Subcutaneous adipose tissue (tissue), 4 donors: ENCODE measurements around the gene KLF15. TPM values are rescaled to one million over a fixed set of nuclear protein-coding genes. Genes with fewer than 3 reads are reported as not detected.

ENCODE experiments used
- total RNA-seq, 4 donors: library from RNA; depleted of rRNA; stranded (reverse); fragments of >200 nt; gene quantifications; one replicate each; pipeline ENCODE4 v1.1.0, GENCODE V29; 2016
- TF ChIP-seq, protein P1 (sequence below): fragments of 450-650 bp; IDR thresholded peaks from one replicate; pipeline ENCODE4 v1.5.1; 2016; ENCODE audit warnings: low read depth, mild to moderate bottlenecking, control low read depth, antibody characterized with exemption, moderate library complexity

The KLF15 gene
- total RNA-seq, 4 donors from 2014 or later: 51.3 to 147 (median 73.0) TPM

DNA sequence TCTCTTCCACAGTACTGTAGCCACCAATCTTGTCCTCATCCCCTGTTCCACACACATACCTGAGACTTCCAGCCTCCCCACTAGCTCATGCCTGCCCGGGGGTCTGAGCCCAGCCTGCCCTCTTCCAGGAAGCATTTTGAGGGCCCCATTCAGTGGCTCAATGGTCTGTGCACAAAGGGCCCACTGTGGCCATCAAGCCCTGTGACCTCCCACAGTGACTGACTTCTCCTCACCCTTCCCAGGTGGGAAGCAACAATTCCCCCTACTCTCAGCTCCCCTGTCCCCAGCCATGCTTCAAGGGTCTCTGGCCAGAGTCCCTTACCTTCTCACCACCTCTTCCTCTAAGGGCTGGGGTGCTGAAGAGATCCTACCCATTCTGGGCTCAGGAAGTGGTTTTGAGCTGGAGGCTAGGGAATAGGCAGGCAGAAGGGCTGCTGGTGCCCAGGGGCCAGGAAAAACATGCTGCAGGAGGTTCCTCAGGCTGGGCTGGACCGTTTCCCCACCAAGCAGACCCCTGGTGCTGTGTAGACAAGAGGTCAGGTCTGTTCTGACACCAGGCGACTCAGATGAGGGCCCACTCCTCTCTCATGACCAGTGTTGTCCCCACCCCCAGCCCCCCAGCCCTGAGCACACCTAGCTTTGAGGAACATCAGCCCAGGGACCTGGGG, 3.0 kb upstream of the KLF15 start:
- TF ChIP-seq, protein P1, sequence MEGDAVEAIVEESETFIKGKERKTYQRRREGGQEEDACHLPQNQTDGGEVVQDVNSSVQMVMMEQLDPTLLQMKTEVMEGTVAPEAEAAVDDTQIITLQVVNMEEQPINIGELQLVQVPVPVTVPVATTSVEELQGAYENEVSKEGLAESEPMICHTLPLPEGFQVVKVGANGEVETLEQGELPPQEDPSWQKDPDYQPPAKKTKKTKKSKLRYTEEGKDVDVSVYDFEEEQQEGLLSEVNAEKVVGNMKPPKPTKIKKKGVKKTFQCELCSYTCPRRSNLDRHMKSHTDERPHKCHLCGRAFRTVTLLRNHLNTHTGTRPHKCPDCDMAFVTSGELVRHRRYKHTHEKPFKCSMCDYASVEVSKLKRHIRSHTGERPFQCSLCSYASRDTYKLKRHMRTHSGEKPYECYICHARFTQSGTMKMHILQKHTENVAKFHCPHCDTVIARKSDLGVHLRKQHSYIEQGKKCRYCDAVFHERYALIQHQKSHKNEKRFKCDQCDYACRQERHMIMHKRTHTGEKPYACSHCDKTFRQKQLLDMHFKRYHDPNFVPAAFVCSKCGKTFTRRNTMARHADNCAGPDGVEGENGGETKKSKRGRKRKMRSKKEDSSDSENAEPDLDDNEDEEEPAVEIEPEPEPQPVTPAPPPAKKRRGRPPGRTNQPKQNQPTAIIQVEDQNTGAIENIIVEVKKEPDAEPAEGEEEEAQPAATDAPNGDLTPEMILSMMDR: no peak

DNA sequence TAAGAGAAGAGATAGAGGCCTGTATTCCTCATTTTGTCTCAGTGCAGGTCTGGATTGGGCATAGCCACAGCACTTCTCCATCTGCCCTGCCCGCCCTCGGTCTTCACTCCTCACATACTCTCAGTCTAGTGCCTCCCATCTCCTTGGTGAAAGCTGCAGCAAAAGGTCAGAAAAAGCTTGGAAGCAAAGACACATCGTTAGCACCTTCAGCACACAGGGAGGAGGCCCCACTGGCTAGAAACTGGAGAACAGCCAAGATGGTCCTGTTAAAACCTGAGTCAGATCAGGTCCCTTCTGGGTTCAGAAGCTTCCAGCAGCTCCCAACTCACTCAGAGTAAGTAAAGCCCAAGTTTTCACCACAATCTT, 1.6 kb upstream of the KLF15 start:
- TF ChIP-seq, protein P1: no peak

DNA sequence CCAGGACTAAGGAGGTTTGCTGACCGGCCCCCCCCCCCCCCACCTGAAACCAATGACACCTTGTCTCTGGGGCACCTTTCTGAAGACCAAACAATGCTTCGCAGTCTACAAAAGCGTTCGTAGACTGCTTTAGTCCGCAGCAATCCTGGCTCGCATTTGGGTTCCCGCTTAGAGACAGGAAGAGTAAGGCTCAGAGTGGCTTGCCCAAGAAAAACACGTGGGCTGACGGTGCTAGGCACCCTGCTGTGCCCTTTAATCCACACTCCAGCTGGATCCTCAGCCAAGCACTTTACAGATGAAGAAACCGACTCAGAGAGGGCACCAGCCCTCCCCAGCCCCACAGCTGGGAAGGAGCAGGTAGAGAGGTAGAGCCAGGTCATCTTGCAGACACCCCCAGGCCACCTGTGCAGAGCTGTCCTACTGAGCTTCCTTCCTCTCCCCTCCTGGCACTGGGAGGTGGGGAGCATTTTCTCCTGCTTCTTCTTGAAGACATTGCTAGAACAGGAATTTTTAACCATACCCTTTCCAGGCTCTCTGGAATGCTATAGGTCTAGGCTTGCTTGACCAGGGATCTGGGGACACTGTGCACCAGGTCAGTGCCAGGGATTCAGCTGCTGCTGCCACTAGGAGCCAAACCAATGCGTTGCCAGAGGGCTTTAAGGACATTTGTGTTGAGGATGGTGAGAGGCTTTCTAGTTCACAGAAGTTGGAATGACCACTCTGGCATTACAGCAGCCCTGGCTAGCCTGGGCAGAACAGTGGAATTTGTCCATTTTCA, 1.0 kb upstream of the KLF15 start:
- TF ChIP-seq, protein P1: no peak

DNA sequence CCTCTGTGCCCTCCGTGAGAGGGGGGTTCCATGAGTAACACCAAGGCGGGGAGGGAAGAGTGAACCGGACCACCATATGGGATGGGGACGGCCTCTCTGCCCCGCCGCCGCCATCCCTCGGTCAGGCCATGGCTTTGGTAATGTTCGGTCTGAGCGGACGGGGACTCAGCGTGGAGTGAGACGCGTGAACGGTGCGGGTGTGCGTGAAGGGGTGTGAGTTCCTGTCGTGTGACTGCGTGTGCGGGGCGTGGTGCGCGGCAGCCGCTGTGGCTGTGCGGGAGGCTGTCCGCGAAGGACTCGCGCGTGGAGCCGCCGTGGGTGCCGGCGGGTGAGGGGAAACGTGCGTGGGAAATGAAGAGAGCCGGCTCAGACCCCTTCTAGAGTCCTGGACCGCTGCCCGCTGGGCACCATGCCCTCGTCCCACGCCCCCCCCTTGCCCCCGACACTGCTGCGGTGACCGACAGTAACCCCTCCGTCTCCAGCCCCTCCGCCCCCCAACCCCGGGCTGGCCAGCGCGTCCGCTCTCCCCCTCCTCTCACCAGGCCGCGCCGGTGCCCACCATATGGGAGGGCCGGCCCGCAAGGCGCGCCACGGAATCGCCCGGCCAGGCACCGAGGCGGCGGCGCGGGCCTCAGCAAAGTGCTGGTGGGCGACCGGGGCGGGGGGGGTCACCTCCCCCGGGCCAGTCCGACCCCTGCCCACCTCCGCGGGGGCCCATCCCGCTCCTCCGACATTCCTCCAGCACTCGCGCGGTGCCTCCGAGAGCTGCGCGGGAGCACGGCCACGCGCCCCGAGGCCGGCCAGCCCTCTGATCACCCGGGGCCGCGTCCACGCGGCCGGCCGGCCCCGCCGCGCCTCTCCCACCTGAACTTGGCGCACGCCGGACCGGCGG, 589 bp downstream of the KLF15 start:
- TF ChIP-seq, protein P1: no peak

DNA sequence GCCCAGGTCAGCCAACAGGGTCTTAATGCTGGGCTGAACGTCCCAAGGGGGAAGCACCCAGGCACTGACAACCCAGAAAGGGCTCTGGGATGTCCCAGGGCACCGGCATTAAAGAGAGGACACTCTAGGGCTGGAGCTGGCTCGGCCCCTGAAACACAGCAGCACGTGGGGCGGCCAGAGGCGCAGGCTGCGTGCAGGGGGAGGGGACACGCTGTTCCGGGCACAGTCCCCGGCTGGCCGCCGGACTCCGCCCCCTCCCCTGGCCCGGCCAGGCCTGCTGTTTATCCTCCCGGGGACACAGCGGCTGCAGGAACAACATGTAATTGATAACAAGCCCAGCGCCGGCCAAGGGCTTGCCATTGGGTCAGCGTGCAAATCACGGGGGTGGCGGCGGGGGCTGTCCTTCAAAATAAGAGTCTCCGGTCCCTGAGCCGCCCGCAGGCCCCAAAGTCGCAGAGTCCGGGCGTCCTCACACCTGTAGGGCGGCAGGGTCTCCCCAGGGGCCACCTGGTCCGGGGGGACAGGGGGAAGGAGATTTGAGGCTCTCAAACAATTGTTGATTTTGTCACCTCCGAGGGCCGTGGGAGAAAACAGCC, 1.3 kb downstream of the KLF15 start:
- TF ChIP-seq, protein P1: no peak

DNA sequence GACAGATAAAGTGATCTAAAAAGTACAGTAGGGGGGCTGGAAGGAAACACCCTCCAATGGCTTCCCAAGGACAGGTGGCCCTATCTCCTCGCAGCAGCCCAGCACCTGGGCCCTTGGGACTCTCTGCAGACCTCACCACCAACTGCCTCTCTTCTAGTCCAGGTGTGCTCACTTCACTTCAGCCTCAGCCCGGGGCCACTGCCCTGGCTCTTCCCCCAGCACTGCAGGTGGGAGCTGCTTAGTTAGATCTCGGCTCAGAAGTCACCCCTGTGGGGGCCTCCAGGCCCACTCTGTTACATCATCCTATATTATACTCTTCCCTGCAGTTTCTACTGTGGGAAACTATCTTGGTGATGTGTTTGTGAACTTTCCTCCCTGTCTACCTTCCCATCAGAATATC, 2.0 kb downstream of the KLF15 start:
- TF ChIP-seq, protein P1: no peak
